Ovary (tissue), 3 donors: Measurements from ENCODE around the gene BTBD9.

Source experiments
- CTCF ChIP-seq, 3 donors: fragments of 450-650 bp in 2 of 3; fragments of 200-600 bp in 1 of 3; IDR thresholded peaks; one replicate each; pipeline versions ENCODE4 v1.5.1 to v1.8.0; 2016 to 2022; ENCODE audit warnings: antibody characterized with exemption in 3 of 3, mild to moderate bottlenecking in 1 of 3
- EP300 ChIP-seq: sonication (generic); formaldehyde crosslinking; IDR thresholded peaks from one replicate; pipeline ENCODE4 v1.6.1; 2017; ENCODE audit warnings: antibody characterized with exemption
- POLR2A ChIP-seq: fragments of 450-650 bp; IDR thresholded peaks from one replicate; pipeline ENCODE4 v1.6.1; 2017; ENCODE audit warnings: antibody characterized with exemption, mild to moderate bottlenecking, moderate library complexity
- donor health status: DM: no; HTN: no; CAD: no.

DNA sequence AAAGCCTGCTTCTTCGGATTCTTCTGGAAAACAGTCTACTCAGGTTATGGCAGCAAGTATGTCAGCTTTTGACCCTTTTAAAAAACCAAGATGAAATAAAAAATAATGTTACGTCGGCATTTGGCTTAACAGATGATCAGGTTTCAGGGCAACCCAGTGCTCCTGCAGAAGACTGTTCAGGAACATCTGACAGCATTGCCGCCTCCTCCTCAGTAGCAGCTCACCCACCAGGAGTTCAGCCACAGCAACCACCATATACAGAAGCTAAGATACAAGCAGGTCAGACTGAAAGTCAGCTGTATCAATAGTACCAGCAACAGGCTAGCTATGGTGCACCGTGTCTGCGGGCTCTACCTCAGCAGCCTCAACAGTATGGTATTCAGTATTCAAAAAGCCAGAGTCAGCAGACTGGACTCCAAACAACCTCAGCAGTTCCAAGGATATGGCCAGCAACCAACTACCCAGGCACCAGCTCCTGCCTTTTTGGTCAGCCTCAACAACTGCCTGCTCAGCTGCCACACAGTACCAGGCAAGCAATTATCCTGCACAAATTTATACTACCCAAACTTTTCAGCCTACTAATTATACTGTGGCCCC is 51.9 kb downstream of the BTBD9 start:
- TF ChIP-seq CTCF (IDR thresholded peaks at IDR 0.05) (no peak), POLR2A (no peak), EP300 (no peak)
